Hepatocyte (in vitro differentiated cells): ENCODE data around the gene NHERF1. TPM values are rescaled to one million over a fixed set of nuclear protein-coding genes. Genes with fewer than 3 reads are reported as not detected.

ENCODE experiments used
- DNase-seq: peaks from one replicate; pipeline ENCODE4 v3.0.0-alpha.2; 2016; ENCODE audit warnings: low spot score
- H2AFZ ChIP-seq: fragments of 200-600 bp; sonication (generic); 2 replicates; pipeline ENCODE4 v1.6.0; 2016; ENCODE audit warnings: antibody characterized with exemption, mild to moderate bottlenecking
- H3K27ac ChIP-seq: fragments of 200-600 bp; sonication (generic); 2 replicates; pipeline ENCODE4 v1.5.1; 2016; ENCODE audit warnings: mild to moderate bottlenecking
- H3K27me3 ChIP-seq: fragments of 200-600 bp; sonication (generic); 2 replicates; pipeline ENCODE4 v1.6.1; 2016
- H3K36me3 ChIP-seq: fragments of 200-600 bp; sonication (generic); replicated peaks from 2 replicates; pipeline ENCODE4 v1.5.1; 2016; ENCODE audit warnings: low read depth; ENCODE audit not compliant: insufficient read depth
- H3K4me1 ChIP-seq: fragments of 200-600 bp; sonication (generic); 2 replicates; pipeline ENCODE4 v1.5.1; 2016; ENCODE audit warnings: mild to moderate bottlenecking, moderate library complexity; ENCODE audit not compliant: insufficient read depth
- H3K4me2 ChIP-seq: fragments of 200-600 bp; sonication (generic); 2 replicates; pipeline ENCODE4 v1.6.0; 2016
- H3K4me3 ChIP-seq: fragments of 200-600 bp; sonication (generic); 2 replicates; pipeline ENCODE4 v1.5.1; 2016; ENCODE audit warnings: mild to moderate bottlenecking
- H3K79me2 ChIP-seq: fragments of 200-600 bp; sonication (generic); 2 replicates; pipeline ENCODE4 v1.6.0; 2017; ENCODE audit warnings: mild to moderate bottlenecking
- H3K9me2 ChIP-seq: fragments of 200-600 bp; sonication (generic); replicated peaks from 2 replicates; pipeline ENCODE4 v1.6.0; 2017; ENCODE audit warnings: mild to moderate bottlenecking; ENCODE audit not compliant: insufficient read depth
- H3K9me3 ChIP-seq: fragments of 200-600 bp; sonication (generic); 2 replicates; pipeline ENCODE4 v1.5.1; 2016; ENCODE audit warnings: low read depth, mild to moderate bottlenecking
- H4K20me1 ChIP-seq: fragments of 200-600 bp; sonication (generic); 2 replicates; pipeline ENCODE4 v1.6.0; 2016; ENCODE audit warnings: mild to moderate bottlenecking; ENCODE audit not compliant: insufficient read depth, poor library complexity, severe bottlenecking
- CTCF ChIP-seq: fragments of 200-600 bp; sonication (generic); IDR thresholded peaks from 2 replicates; pipeline ENCODE4 v1.5.1; 2016; ENCODE audit warnings: antibody characterized with exemption, mild to moderate bottlenecking; ENCODE audit not compliant: poor library complexity
- EZH2 ChIP-seq: fragments of 200-600 bp; sonication (generic); IDR thresholded peaks from 2 replicates; pipeline ENCODE4 v1.6.1; 2016; ENCODE audit warnings: antibody characterized with exemption, mild to moderate bottlenecking, borderline replicate concordance
- EZH2phosphoT487 ChIP-seq: fragments of 200-600 bp; sonication (generic); IDR thresholded peaks from one replicate; pipeline ENCODE4 v1.6.1; 2018; ENCODE audit warnings: antibody characterized with exemption, mild to moderate bottlenecking, low read depth, moderate library complexity; ENCODE audit not compliant: unreplicated experiment, severe bottlenecking
- WGBS: methylation state at CpG from one replicate; pipeline ENCODE4 v1.1.6; 2016; ENCODE audit warnings: low lambda C conversion rate; ENCODE audit errors: missing lambda C conversion rate; 5-methylcytosine and 5-hydroxymethylcytosine counted together
- polyA plus RNA-seq: library from polyadenylated mRNA; unstranded; fragments of >200 nt; fragmentation: Nextera tagmentation; extraction: Ambion mirVana; gene quantifications from 2 replicates; pipeline ENCODE4 v1.2.1, GENCODE V29; 2016
- total RNA-seq: library from RNA; depleted of rRNA; stranded (reverse); fragments of >200 nt; gene quantifications from 2 replicates; pipeline ENCODE4 v1.2.3, GENCODE V29; 2014

NHERF1 gene
- total and polyA plus RNA-seq, 2 experiments from 2014 or later, result 263 to 763 TPM

- Histone ChIP-seq H3K27me3 (no peaks in the 10 kb centered on the region), H2AFZ (peak within 1 kb of the TSS; percentile 57), H3K4me2 (peak within 1 kb of the TSS; percentile 84), H3K9me3 (no peaks in the 10 kb centered on the region), H3K4me1 (peaks cover 13% of the 10 kb centered on the region), H3K27ac (peak within 1 kb of the TSS; percentile 92), H3K9me2 (no peaks in the 10 kb centered on the region), H3K4me3 (peak within 1 kb of the TSS; percentile 5), H3K36me3 (no peaks in the 10 kb centered on the region), H3K79me2 (no peaks in the 10 kb centered on the region), H4K20me1 (no peaks in the 10 kb centered on the region)
- DNase-seq, result peak; percentile 91
- peak; percentile 45 for TF ChIP-seq CTCF
- no peak for TF ChIP-seq EZH2phosphoT487
- 2% methylated on average over 49 of the region's 67 CpGs for WGBS
Measured at GRCh38 chr17:74736513-74737298, 11.7 kb upstream of the NHERF1 start, which contains the start of gene RAB37. Gene RAB37, plus strand, starts transcription at chr17:74737256. Its CDS starts 17 bp downstream, at chr17:74737273.

GRCh38 chr17:74737299-74738050 is 11.0 kb upstream of the NHERF1 start:
- WGBS, result 6% methylated on average over 27 of the region's 38 CpGs
- Histone ChIP-seq H3K4me2 (peak overlapping the region; percentile 84), H3K9me2 (no peaks in the 10 kb centered on the region), H3K27ac (peak overlapping the region; percentile 92), H3K9me3 (no peaks in the 10 kb centered on the region), H3K4me3 (no peak overlapping the region), H4K20me1 (no peaks in the 10 kb centered on the region), H3K36me3 (no peaks in the 10 kb centered on the region), H3K4me1 (peaks cover 13% of the 10 kb centered on the region), H3K27me3 (no peaks in the 10 kb centered on the region), H2AFZ (peak overlapping the region; percentile 57), H3K79me2 (no peaks in the 10 kb centered on the region)
- peak; percentile 76 for DNase-seq
- TF ChIP-seq CTCF (peak; percentile 54), EZH2 (peak; percentile 5), EZH2phosphoT487 (no peak)

- DNase-seq, result peak; percentile 18
- no peaks in the 10 kb centered on the region for H4K20me1 ChIP-seq
- H2AFZ ChIP-seq, result no peak overlapping the region
- no peaks in the 10 kb centered on the region for H3K79me2 ChIP-seq
- H3K36me3 ChIP-seq, result no peaks in the 10 kb centered on the region
- H3K27me3 ChIP-seq, result no peaks in the 10 kb centered on the region
- no peak overlapping the region for H3K27ac ChIP-seq
- no peak overlapping the region for H3K4me3 ChIP-seq
- no peaks in the 10 kb centered on the region for H3K9me2 ChIP-seq
- WGBS, result 50% methylated on average over 16 of the region's 16 CpGs
- TF ChIP-seq CTCF, result no peak
- no peak for TF ChIP-seq EZH2
- TF ChIP-seq EZH2phosphoT487, result no peak
- H3K4me2 ChIP-seq, result peak overlapping the region; percentile 84
- peaks cover 13% of the 10 kb centered on the region for H3K4me1 ChIP-seq
- no peaks in the 10 kb centered on the region for H3K9me3 ChIP-seq
Measured at GRCh38 chr17:74738051-74738996, 10.1 kb upstream of the NHERF1 start.
